SK-N-SH (cell line): ENCODE data around the gene SH2D4B.

ENCODE experiments used
- CTCF ChIP-seq: fragments of 200-600 bp; sonication (generic); IDR thresholded peaks from 2 replicates; pipeline ENCODE4 v1.6.1; 2017; ENCODE audit warnings: antibody characterized with exemption, mild to moderate bottlenecking, moderate library complexity
- ELF1 ChIP-seq: IDR thresholded peaks from 2 replicates; pipeline ENCODE4 v1.4.0; 2012
- EP300 ChIP-seq, 2 experiments: IDR thresholded peaks; 2 replicates each; pipeline versions ENCODE4 v1.4.0 to v1.6.1; 2012; ENCODE audit warnings: borderline replicate concordance in 1 of 2, low read depth in 1 of 2, low read length in 1 of 2
- NRF1 ChIP-seq: IDR thresholded peaks from 2 replicates; pipeline ENCODE4 v1.6.1; 2012; ENCODE audit warnings: low read depth, mild to moderate bottlenecking, low read length
- POLR2AphosphoS5 ChIP-seq: IDR thresholded peaks from 2 replicates; pipeline ENCODE4 v1.6.1; 2012; ENCODE audit warnings: low read depth, low read length
- RAD21 ChIP-seq: IDR thresholded peaks from 2 replicates; pipeline ENCODE4 v1.6.1; 2012; ENCODE audit warnings: mild to moderate bottlenecking, low read length
- SIN3A ChIP-seq: IDR thresholded peaks from 2 replicates; pipeline ENCODE4 v1.6.1; 2012; ENCODE audit warnings: low read depth, mild to moderate bottlenecking, low read length, moderate library complexity, borderline replicate concordance
- SMC3 ChIP-seq: IDR thresholded peaks from 2 replicates; pipeline ENCODE4 v1.6.1; 2012; ENCODE audit warnings: low read depth, low read length, improper control_type of control experiment
- TAF1 ChIP-seq: IDR thresholded peaks from 2 replicates; pipeline ENCODE4 v1.6.1; 2012; ENCODE audit warnings: low read depth, mild to moderate bottlenecking, low read length, moderate library complexity, borderline replicate concordance
- YY1 ChIP-seq: IDR thresholded peaks from 2 replicates; pipeline ENCODE4 v1.4.0; 2012; ENCODE audit warnings: low read depth, mild to moderate bottlenecking

GRCh38 chr10:80633383-80633860 lies 95.7 kb downstream of the SH2D4B start:
- TF ChIP-seq POLR2AphosphoS5: no peak
- no peak for TF ChIP-seq YY1
- no peak for TF ChIP-seq TAF1
- TF ChIP-seq NRF1: no peak
- no peak for TF ChIP-seq CTCF
- TF ChIP-seq RAD21: no peak
- TF ChIP-seq SIN3A: no peak
- TF ChIP-seq ELF1: no peak
- no peak for TF ChIP-seq SMC3
- no peak for TF ChIP-seq EP300 (IDR thresholded peaks at IDR 0.05; ENCODE audit: borderline replicate concordance in 1 of 2, low read depth in 1 of 2, low read length in 1 of 2)
